H1 (cell line): ENCODE measurements around the gene SGCE. TPM values are rescaled to one million over a fixed set of nuclear protein-coding genes. Genes with fewer than 3 reads are reported as not detected.

Experiments
- CTCF ChIA-PET: fragments of 300-600 bp; sonication (Branson Sonifier 250); formaldehyde crosslinking; loops from one replicate; lab custom pipeline; 2021; ENCODE audit not compliant: partially characterized antibody; lab: Charles Lee
- POLR2A ChIA-PET: fragments of 300-600 bp; sonication (Branson Sonifier 250); formaldehyde crosslinking; loops from one replicate; lab custom pipeline; 2021; ENCODE audit warnings: inconsistent platforms; ENCODE audit not compliant: partially characterized antibody; lab: Charles Lee
- DNase-seq, 2 experiments: peaks; one replicate each; pipeline versions ENCODE4 v3.0.0 to v3.0.0-alpha.2; 2010 to 2022; ENCODE audit warnings: low spot score in 2 of 2, low read depth in 1 of 2, mixed read lengths in 1 of 2
- FAIRE-seq: peaks from 2 replicates; lab custom pipeline; 2011; peaks lifted over from hg19 to GRCh38; lab: Jason Lieb, UNC
- H2AFZ ChIP-seq: 2 replicates; pipeline ENCODE4 v1.8.1; 2012; ENCODE audit warnings: low read length, inconsistent platforms
- H2AK5ac ChIP-seq: 2 replicates; pipeline ENCODE4 v1.6.1; 2013; ENCODE audit warnings: low read depth, low read length
- H2BK120ac ChIP-seq: replicated peaks from 2 replicates; pipeline ENCODE3; 2013; ENCODE audit warnings: low read depth, low read length, inconsistent platforms
- H2BK12ac ChIP-seq: 2 replicates; pipeline ENCODE4 v1.6.1; 2013; ENCODE audit warnings: low read depth, low read length
- H2BK15ac ChIP-seq: 2 replicates; pipeline ENCODE4 v1.6.1; 2013; ENCODE audit warnings: low read length
- H2BK20ac ChIP-seq: 2 replicates; pipeline ENCODE4 v1.6.1; 2013; ENCODE audit warnings: low read length
- H2BK5ac ChIP-seq: 2 replicates; pipeline ENCODE4 v1.6.1; 2013; ENCODE audit warnings: low read depth, low read length
- H3K14ac ChIP-seq: 2 replicates; pipeline ENCODE4 v1.6.1; 2013; ENCODE audit warnings: inconsistent platforms; ENCODE audit not compliant: insufficient read length
- H3K18ac ChIP-seq: 2 replicates; pipeline ENCODE4 v1.6.1; 2013; ENCODE audit warnings: low read length; ENCODE audit errors: extremely low read depth
- H3K23ac ChIP-seq: 2 replicates; pipeline ENCODE4 v1.6.1; 2013; ENCODE audit warnings: inconsistent platforms; ENCODE audit not compliant: insufficient read length
- H3K23me2 ChIP-seq: 2 replicates; pipeline ENCODE4 v1.6.1; 2013; ENCODE audit warnings: low read depth, low read length
- H3K27ac ChIP-seq: 2 replicates; pipeline ENCODE4 v1.6.1; 2011; ENCODE audit warnings: low read depth, low read length, inconsistent platforms
- H3K27me3 ChIP-seq, 4 experiments: replicated peaks in 1 of 4; 1 replicate in 1 of 4; 2 replicates in 3 of 4; pipeline versions ENCODE4 v1.6.1 to v1.8.1; 2011 to 2013; ENCODE audit warnings: low read length in 3 of 4, mild to moderate bottlenecking in 3 of 4, inconsistent platforms in 2 of 4, mixed read lengths in 2 of 4, moderate library complexity in 1 of 4; ENCODE audit not compliant: control insufficient read depth in 3 of 4, insufficient read depth in 3 of 4; ENCODE audit errors: extremely low read depth in 1 of 4
- H3K36me3 ChIP-seq, 4 experiments: 2 replicates each; pipeline versions ENCODE4 v1.6.1 to v1.8.1; 2011 to 2013; ENCODE audit warnings: mild to moderate bottlenecking in 4 of 4, low read length in 3 of 4, moderate library complexity in 2 of 4, control low read depth in 1 of 4, inconsistent platforms in 1 of 4; ENCODE audit not compliant: insufficient read depth in 4 of 4, control insufficient read depth in 2 of 4
- H3K4ac ChIP-seq: replicated peaks from 2 replicates; pipeline ENCODE3; 2013; ENCODE audit warnings: low read length, low read depth, mixed read lengths, inconsistent platforms; ENCODE audit not compliant: insufficient read length
- H3K4me1 ChIP-seq, 4 experiments: replicated peaks in 1 of 4; 1 replicate in 1 of 4; 2 replicates in 3 of 4; pipeline versions ENCODE4 v1.6.1 to v1.8.1; 2011 to 2013; ENCODE audit warnings: low read length in 3 of 4, inconsistent platforms in 2 of 4, mixed read lengths in 1 of 4; ENCODE audit not compliant: insufficient read depth in 4 of 4, control insufficient read depth in 3 of 4
- H3K4me2 ChIP-seq, 2 experiments: 2 replicates each; pipeline versions ENCODE4 v1.6.1 to v1.8.1; 2011 to 2013; ENCODE audit warnings: low read depth in 2 of 2, low read length in 2 of 2, control low read depth in 1 of 2, inconsistent platforms in 1 of 2, mild to moderate bottlenecking in 1 of 2; ENCODE audit not compliant: insufficient read depth in 1 of 2
- H3K4me3 ChIP-seq, 4 experiments: fragments of 200-600, 300-600 bp in 1 of 4; sonication (generic), shearing (Covaris generic), sonication (Bioruptor Twin) in 1 of 4; 2 replicates each; pipeline versions ENCODE4 v1.5.1 to v1.8.1; 2011 to 2016; ENCODE audit warnings: low read length in 4 of 4, low read depth in 3 of 4, control low read depth in 2 of 4, inconsistent platforms in 2 of 4, mild to moderate bottlenecking in 2 of 4, mixed read lengths in 1 of 4, moderate library complexity in 1 of 4; ENCODE audit not compliant: insufficient read depth in 2 of 4; ENCODE audit errors: extremely low read depth in 1 of 4
- H3K56ac ChIP-seq: replicated peaks from 2 replicates; pipeline ENCODE3; 2013; ENCODE audit warnings: low read depth, mild to moderate bottlenecking, mixed read lengths, low read length, inconsistent platforms; ENCODE audit not compliant: insufficient read length
- H3K79me1 ChIP-seq: 2 replicates; pipeline ENCODE4 v1.6.1; 2013; ENCODE audit warnings: low read depth, low read length, control low read depth
- H3K79me2 ChIP-seq, 2 experiments: 2 replicates each; pipeline versions ENCODE4 v1.6.1 to v1.8.1; 2012 to 2013; ENCODE audit warnings: low read length in 2 of 2, mild to moderate bottlenecking in 2 of 2, inconsistent platforms in 1 of 2; ENCODE audit not compliant: insufficient read depth in 2 of 2, control insufficient read depth in 1 of 2
- H3K9ac ChIP-seq, 4 experiments: replicated peaks in 1 of 4; 1 replicate in 1 of 4; 2 replicates in 3 of 4; pipeline versions ENCODE4 v1.6.1 to v1.8.1; 2011 to 2013; ENCODE audit warnings: low read depth in 3 of 4, low read length in 3 of 4, control low read depth in 2 of 4, mild to moderate bottlenecking in 2 of 4, moderate library complexity in 2 of 4, inconsistent platforms in 1 of 4; ENCODE audit errors: extremely low read depth in 1 of 4
- H3K9me3 ChIP-seq, 2 experiments: 2 replicates each; pipeline versions ENCODE4 v1.6.1 to v1.8.1; 2012 to 2013; ENCODE audit warnings: mild to moderate bottlenecking in 2 of 2, moderate library complexity in 2 of 2, control low read depth in 1 of 2, inconsistent platforms in 1 of 2, low read depth in 1 of 2, low read length in 1 of 2, mixed read lengths in 1 of 2; ENCODE audit not compliant: insufficient read depth in 2 of 2
- H4K20me1 ChIP-seq, 2 experiments: replicated peaks in 1 of 2; 2 replicates each; pipeline versions ENCODE3 to v1.8.1; 2011 to 2013; ENCODE audit warnings: inconsistent platforms in 2 of 2, low read length in 2 of 2, mild to moderate bottlenecking in 1 of 2; ENCODE audit not compliant: insufficient read depth in 2 of 2, control insufficient read depth in 1 of 2
- H4K5ac ChIP-seq: 2 replicates; pipeline ENCODE4 v1.6.1; 2013; ENCODE audit warnings: low read length, low read depth, mixed read lengths, inconsistent platforms; ENCODE audit not compliant: insufficient read length
- H4K8ac ChIP-seq: 2 replicates; pipeline ENCODE4 v1.8.0; 2013; ENCODE audit warnings: mild to moderate bottlenecking, moderate library complexity, low read length, inconsistent platforms; ENCODE audit not compliant: insufficient read depth; ENCODE audit errors: extremely low read depth
- H4K91ac ChIP-seq: replicated peaks from 2 replicates; pipeline ENCODE3; 2013; ENCODE audit warnings: low read length, mixed read lengths, inconsistent platforms; ENCODE audit not compliant: insufficient read length
- E2F6 ChIP-seq: IDR thresholded peaks from 2 replicates; pipeline ENCODE4 v1.6.1; 2012; ENCODE audit warnings: inconsistent platforms
- WGBS, 2 experiments: shearing (Covaris generic) in 1 of 2; methylation state at CpG; one replicate each; pipeline versions ENCODE4 v1.1.6 to v1.1.7; 2013 to 2015; ENCODE audit warnings: low lambda C conversion rate in 2 of 2, mixed read lengths in 2 of 2, inconsistent platforms in 1 of 2, low coverage in 1 of 2, missing lambda C conversion rate in 1 of 2; ENCODE audit not compliant: insufficient replicate concordance in 2 of 2, insufficient coverage in 1 of 2, insufficient read length in 1 of 2; ENCODE audit errors: extremely low coverage in 1 of 2, missing lambda C conversion rate in 1 of 2; 5-methylcytosine and 5-hydroxymethylcytosine counted together
- polyA plus RNA-seq, 7 experiments: library from polyadenylated mRNA; depleted of rRNA in 3 of 7; stranded (reverse) in 5 of 7; unstranded in 2 of 7; fragments of >200 nt in 5 of 7; fragments of 200-250 nt in 2 of 7; gene quantifications; 1 replicate in 5 of 7; 2 replicates in 1 of 7; 4 replicates in 1 of 7; pipeline versions ENCODE4 v1.2.1 to v1.2.3, GENCODE V29; 2011 to 2013; ENCODE audit warnings: missing spikeins in 2 of 7, mixed read lengths in 2 of 7
- total RNA-seq: library from RNA; stranded (reverse); fragmentation: NEBNext Ultra II Directional; extraction: Animal tissue kit (Norgen Biotek cat#: 25700); gene quantifications from 2 replicates; pipeline ENCODE4 v1.2.1, GENCODE V29; 2021

Gene SGCE
- total and polyA plus RNA-seq, 2 of the 8 experiments (the other 6 are each of a cell fraction or from before 2014, with no cell fraction given): 12.8 to 25.0 TPM

- no peak overlapping the region for H2BK12ac ChIP-seq
- no peak overlapping the region for H4K5ac ChIP-seq
- POLR2A ChIA-PET: interaction anchor here (1.0 kb wide), 1 partner anchor 11 kb away, joined by 3 read pairs; no protein-coding TSS in a partner anchor
- H3K9me3 ChIP-seq: no peaks in the 10 kb centered on the region
- no peak overlapping the region for H2BK20ac ChIP-seq
- H2BK15ac ChIP-seq: no peak overlapping the region
- H2BK5ac ChIP-seq: no peak overlapping the region
- no peak overlapping the region for H4K8ac ChIP-seq
- CTCF ChIA-PET: interaction anchor here (1.0 kb wide), 1 partner anchor 194 kb away, joined by 3 read pairs; no protein-coding TSS in a partner anchor
- no peak for FAIRE-seq
- H3K36me3 ChIP-seq: no peaks in the 10 kb centered on the region; a peak in 1 of 8 replicates
- no peak overlapping the region for H3K23ac ChIP-seq
- 75% methylated on average over 3 of the region's 3 CpGs; no CpG with 5 or more reads in 1 of the 2 experiments for WGBS, 2 experiments
- H3K79me1 ChIP-seq: no peaks in the 10 kb centered on the region
- no peak overlapping the region for H3K18ac ChIP-seq
- H3K4me3 ChIP-seq: no peak overlapping the region
- no peak for DNase-seq
- H4K91ac ChIP-seq: no peak overlapping the region
- peaks cover 0 to 6% of the 10 kb centered on the region in 2 experiments; a peak in 1 of 4 replicates for H3K79me2 ChIP-seq
- H4K20me1 ChIP-seq: no peaks in the 10 kb centered on the region
- no peak overlapping the region for H3K14ac ChIP-seq
- no peak overlapping the region for H3K4ac ChIP-seq
- H3K27me3 ChIP-seq: no peaks in the 10 kb centered on the region
- H3K4me2 ChIP-seq: no peak overlapping the region
- H3K27ac ChIP-seq: no peak overlapping the region
- no peak overlapping the region for H2BK120ac ChIP-seq
- peaks cover 0 to 7% (median 3%) of the 10 kb centered on the region in 4 experiments; a peak in 4 of 7 replicates for H3K4me1 ChIP-seq
- no peak overlapping the region for H2AK5ac ChIP-seq
- no peak overlapping the region for H3K9ac ChIP-seq
- H3K23me2 ChIP-seq: no peaks in the 10 kb centered on the region
- no peak overlapping the region for H2AFZ ChIP-seq
- H3K56ac ChIP-seq: no peak overlapping the region
- no peak for TF ChIP-seq E2F6
Measured at GRCh38 chr7:94643771-94644545, 12.0 kb downstream of the SGCE start.
